Osteoblast (primary cell): ENCODE data around the gene TSPYL4. TPM values are rescaled to one million over a fixed set of nuclear protein-coding genes. Genes with fewer than 3 reads are reported as not detected.

Experiments
- DNase-seq: peaks from one replicate; pipeline ENCODE4 v3.0.0; 2011; ENCODE audit warnings: low spot score, mixed read lengths; ENCODE audit not compliant: insufficient read length; ENCODE audit errors: missing footprints
- H2AFZ ChIP-seq: 2 replicates; pipeline ENCODE4 v1.6.0; 2011; ENCODE audit warnings: mild to moderate bottlenecking, low read length
- H3K27ac ChIP-seq: 2 replicates; pipeline ENCODE4 v1.5.1; 2011; ENCODE audit warnings: mild to moderate bottlenecking, low read depth, low read length, moderate library complexity
- H3K27me3 ChIP-seq: 2 replicates; pipeline ENCODE4 v1.6.0; 2012; ENCODE audit warnings: mild to moderate bottlenecking, control low read depth, inconsistent platforms, low read length, moderate library complexity; ENCODE audit not compliant: insufficient read depth
- H3K36me3 ChIP-seq: 2 replicates; pipeline ENCODE4 v1.5.1; 2011; ENCODE audit warnings: mild to moderate bottlenecking, low read length, control low read depth, moderate library complexity; ENCODE audit not compliant: insufficient read depth
- H3K4me1 ChIP-seq: 2 replicates; pipeline ENCODE4 v1.5.1; 2011; ENCODE audit warnings: mild to moderate bottlenecking, low read length, control low read depth, moderate library complexity; ENCODE audit not compliant: insufficient read depth
- H3K4me2 ChIP-seq: 2 replicates; pipeline ENCODE4 v1.6.0; 2011; ENCODE audit warnings: mild to moderate bottlenecking, low read length; ENCODE audit not compliant: insufficient read depth
- H3K4me3 ChIP-seq: fragments of 200-600 bp; sonication (generic); 3 replicates; pipeline ENCODE4 v1.5.1; 2012; ENCODE audit warnings: mild to moderate bottlenecking, low read length, inconsistent platforms; ENCODE audit not compliant: insufficient read depth
- H3K79me2 ChIP-seq: 2 replicates; pipeline ENCODE4 v1.6.0; 2012; ENCODE audit warnings: mild to moderate bottlenecking, low read length, control low read depth, inconsistent platforms; ENCODE audit not compliant: insufficient read depth
- H3K9me3 ChIP-seq: 2 replicates; pipeline ENCODE4 v1.5.1; 2011; ENCODE audit warnings: low read depth, low read length, control low read depth
- H4K20me1 ChIP-seq: 2 replicates; pipeline ENCODE4 v1.6.0; 2012; ENCODE audit warnings: mild to moderate bottlenecking, low read length, control low read depth; ENCODE audit not compliant: insufficient read depth
- CTCF ChIP-seq: IDR thresholded peaks from 2 replicates; pipeline ENCODE4 v1.5.1; 2011; ENCODE audit warnings: mild to moderate bottlenecking, low read depth, low read length, moderate library complexity; ENCODE audit errors: extremely low read depth
- total RNA-seq: library from RNA; depleted of rRNA; stranded (reverse); fragments of >200 nt; gene quantifications from 2 replicates; pipeline ENCODE4 v1.2.3, GENCODE V29; 2012

The TSPYL4 gene
- total RNA-seq, 1 donor, result 24.6 TPM

- Histone ChIP-seq H3K4me1 (peaks cover 5% of the 10 kb centered on the region), H3K27ac (no peak overlapping the region), H3K36me3 (no peaks in the 10 kb centered on the region), H3K9me3 (no peaks in the 10 kb centered on the region), H4K20me1 (no peaks in the 10 kb centered on the region), H3K4me2 (no peak overlapping the region), H3K4me3 (no peak overlapping the region), H3K79me2 (no peaks in the 10 kb centered on the region), H3K27me3 (no peaks in the 10 kb centered on the region), H2AFZ (no peak overlapping the region)
- TF ChIP-seq CTCF, result no peak
- DNase-seq, result no peak
Measured at GRCh38 chr6:116239856-116240255, 14.0 kb downstream of the TSPYL4 start.

DNA sequence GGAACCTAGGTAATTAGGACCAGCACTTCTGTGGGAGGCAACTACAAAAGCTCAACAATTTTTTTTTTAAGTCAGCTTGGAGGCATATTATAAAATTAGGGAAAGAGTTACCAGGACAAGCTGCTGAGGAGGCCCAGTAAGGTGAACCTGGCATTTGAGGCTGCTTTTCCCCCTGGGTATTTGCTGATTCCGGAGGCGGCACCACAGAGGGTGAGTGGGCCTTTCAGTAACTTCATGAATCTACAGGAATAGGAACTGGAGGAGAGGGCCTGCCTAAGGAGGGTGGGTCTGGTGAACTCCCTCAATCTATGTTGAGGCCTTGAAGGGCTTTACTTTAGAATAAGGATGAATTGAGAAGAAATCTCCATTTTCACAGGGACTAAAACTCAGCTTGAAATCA, 14.6 kb downstream of the TSPYL4 start:
- H3K4me3 ChIP-seq, result no peak overlapping the region
- peak; percentile 30 for DNase-seq
- H3K4me1 ChIP-seq, result peaks cover 5% of the 10 kb centered on the region
- H3K36me3 ChIP-seq, result no peaks in the 10 kb centered on the region
- no peak overlapping the region for H3K4me2 ChIP-seq
- H3K27ac ChIP-seq, result no peak overlapping the region
- no peaks in the 10 kb centered on the region for H3K27me3 ChIP-seq
- TF ChIP-seq CTCF, result no peak
- H2AFZ ChIP-seq, result no peak overlapping the region
- H3K79me2 ChIP-seq, result no peaks in the 10 kb centered on the region
- no peaks in the 10 kb centered on the region for H4K20me1 ChIP-seq
- H3K9me3 ChIP-seq, result no peaks in the 10 kb centered on the region

DNA sequence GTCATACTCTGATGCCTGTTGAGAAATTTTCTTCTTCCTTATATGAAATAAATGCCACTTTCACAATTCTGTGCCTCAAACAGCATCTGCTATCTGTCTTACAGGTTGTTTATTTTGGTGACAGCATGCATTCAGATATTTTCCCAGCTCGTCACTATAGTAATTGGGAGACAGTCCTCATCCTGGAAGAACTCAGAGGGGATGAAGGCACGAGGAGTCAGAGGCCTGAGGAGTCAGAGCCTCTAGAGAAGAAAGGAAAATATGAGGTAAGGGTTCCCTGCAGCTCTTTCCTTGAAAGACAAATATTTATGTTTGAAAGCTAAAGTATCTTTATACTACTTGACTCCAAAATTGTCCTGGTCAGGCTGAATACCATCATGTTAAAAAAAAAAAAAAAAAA, 15.8 kb downstream of the TSPYL4 start:
- H3K79me2 ChIP-seq, result no peaks in the 10 kb centered on the region
- no peak for TF ChIP-seq CTCF
- peaks cover 5% of the 10 kb centered on the region for H3K4me1 ChIP-seq
- H3K9me3 ChIP-seq, result no peaks in the 10 kb centered on the region
- H3K4me2 ChIP-seq, result no peak overlapping the region
- no peak overlapping the region for H2AFZ ChIP-seq
- no peak for DNase-seq
- H3K36me3 ChIP-seq, result no peaks in the 10 kb centered on the region
- no peaks in the 10 kb centered on the region for H4K20me1 ChIP-seq
- H3K27ac ChIP-seq, result peak overlapping the region; percentile 39
- no peaks in the 10 kb centered on the region for H3K27me3 ChIP-seq
- no peak overlapping the region for H3K4me3 ChIP-seq

DNA sequence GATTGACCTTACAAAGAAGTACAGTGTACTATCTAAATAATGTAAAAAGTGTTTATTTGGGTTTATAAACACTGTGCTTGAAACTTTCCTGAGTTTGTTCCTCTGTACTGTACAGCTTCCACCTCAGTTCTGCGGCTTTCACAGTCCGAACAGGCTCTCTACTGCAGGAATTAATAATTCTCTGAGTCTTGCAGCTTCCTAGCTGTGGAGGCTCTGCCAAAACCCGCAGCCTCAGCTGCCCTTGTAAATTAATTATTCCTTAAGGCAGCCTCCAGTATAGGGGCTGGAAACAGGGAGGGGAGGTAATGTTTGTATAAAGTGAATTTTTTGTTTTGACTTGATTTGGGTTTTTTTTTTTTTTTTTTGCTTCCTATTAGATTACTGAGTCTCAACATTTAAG, 19.2 kb downstream of the TSPYL4 start:
- H3K27me3 ChIP-seq, result no peaks in the 10 kb centered on the region
- no peaks in the 10 kb centered on the region for H3K36me3 ChIP-seq
- TF ChIP-seq CTCF, result no peak
- H2AFZ ChIP-seq, result no peak overlapping the region
- peaks cover 5% of the 10 kb centered on the region for H3K4me1 ChIP-seq
- no peak overlapping the region for H3K4me2 ChIP-seq
- no peak overlapping the region for H3K27ac ChIP-seq
- H3K9me3 ChIP-seq, result no peaks in the 10 kb centered on the region
- DNase-seq, result no peak
- H4K20me1 ChIP-seq, result no peaks in the 10 kb centered on the region
- no peaks in the 10 kb centered on the region for H3K79me2 ChIP-seq
- H3K4me3 ChIP-seq, result no peak overlapping the region
